Activated CD8-positive, alpha-beta memory T cell treated with anti-CD3 and anti-CD28 coated beads for 48 hours (primary cell): Measurements from ENCODE around the gene CRAT.
A peak's percentile ranks its signal among the peaks of the same experiment; 100 is the strongest.

Experiments used
- DNase-seq, 3 experiments: peaks; one replicate each; pipeline ENCODE4 v3.0.0-alpha.2; 2020; ENCODE audit warnings: low read depth in 2 of 3, low spot score in 2 of 3

The CRAT gene

GRCh38 chr9:129111528-129112151 is 1.0 kb upstream of the CRAT start:
- peak in 1 of 3 experiments; percentile 12 for DNase-seq

- peak in 1 of 3 experiments; percentile 16 for DNase-seq
Measured at GRCh38 chr9:129109952-129110739, 447 bp downstream of the CRAT start.

GRCh38 chr9:129109537-129109903 is 1.1 kb downstream of the CRAT start:
- no peak for DNase-seq

- DNase-seq = no peak
Measured at GRCh38 chr9:129108805-129109536, 1.6 kb downstream of the CRAT start.

GRCh38 chr9:129108083-129108804 is 2.3 kb downstream of the CRAT start:
- DNase-seq = no peak

- DNase-seq = no peak
Measured at GRCh38 chr9:129107651-129108050, 2.9 kb downstream of the CRAT start.

GRCh38 chr9:129105857-129106694 is 4.5 kb downstream of the CRAT start:
- DNase-seq = no peak

GRCh38 chr9:129104051-129104450 is 6.5 kb downstream of the CRAT start:
- no peak for DNase-seq

GRCh38 chr9:129103595-129103965 is 7.0 kb downstream of the CRAT start:
- DNase-seq = no peak

GRCh38 chr9:129102791-129103594 is 7.6 kb downstream of the CRAT start:
- no peak for DNase-seq

GRCh38 chr9:129102095-129102525 is 8.5 kb downstream of the CRAT start:
- no peak for DNase-seq

- no peak for DNase-seq
Measured at GRCh38 chr9:129101279-129101678, 9.3 kb downstream of the CRAT start.

GRCh38 chr9:129100383-129101169 is 10.0 kb downstream of the CRAT start:
- DNase-seq = no peak

- no peak for DNase-seq
Measured at GRCh38 chr9:129098328-129098727, 12.3 kb downstream of the CRAT start.

- no peak for DNase-seq
Measured at GRCh38 chr9:129097671-129098306, 12.8 kb downstream of the CRAT start.

- DNase-seq = no peak
Measured at GRCh38 chr9:129095908-129096307, 14.7 kb downstream of the CRAT start.

GRCh38 chr9:129095170-129095667 is 15.4 kb downstream of the CRAT start:
- no peak for DNase-seq
